Neural cell (in vitro differentiated cells): ENCODE data around the gene CDH6. TPM values are rescaled to one million over a fixed set of nuclear protein-coding genes. Genes with fewer than 3 reads are reported as not detected.

Source experiments
- H2AFZ ChIP-seq: fragments of 200-600, 300-800 bp; sonication (generic), shearing (Covaris generic); 2 replicates; pipeline ENCODE4 v1.6.0; 2014; ENCODE audit warnings: low read depth, mild to moderate bottlenecking, antibody characterized with exemption, low read length, moderate library complexity
- H3F3A ChIP-seq: fragments of 200-600 bp; shearing (Covaris generic); 2 replicates; pipeline ENCODE4 v1.6.1; 2016; ENCODE audit warnings: mild to moderate bottlenecking, moderate library complexity, mixed read lengths, antibody characterized with exemption, low read length; ENCODE audit not compliant: insufficient read depth, poor library complexity, severe bottlenecking
- H3K27ac ChIP-seq: fragments of 200-600, 300-800 bp; sonication (generic), shearing (Covaris generic); 2 replicates; pipeline ENCODE4 v1.5.1; 2014; ENCODE audit warnings: mild to moderate bottlenecking, low read length, moderate library complexity
- H3K27me3 ChIP-seq: fragments of 300-800, 200-600 bp; sonication (generic), shearing (Covaris generic); 2 replicates; pipeline ENCODE4 v1.6.0; 2014; ENCODE audit warnings: mild to moderate bottlenecking, low read depth, low read length, moderate library complexity; ENCODE audit not compliant: insufficient read depth
- H3K36me3 ChIP-seq: fragments of 300-800, 200-600 bp; sonication (generic), shearing (Covaris generic); 2 replicates; pipeline ENCODE4 v1.5.1; 2014; ENCODE audit warnings: mild to moderate bottlenecking, antibody characterized with exemption, low read length, moderate library complexity; ENCODE audit not compliant: insufficient read depth
- H3K4me2 ChIP-seq: fragments of 300-800, 200-600 bp; sonication (generic), shearing (Covaris generic); 2 replicates; pipeline ENCODE4 v1.6.0; 2014; ENCODE audit warnings: mild to moderate bottlenecking, low read length
- H3K4me3 ChIP-seq: fragments of 300-800, 200-600 bp; sonication (generic), shearing (Covaris generic); 2 replicates; pipeline ENCODE4 v1.5.1; 2014; ENCODE audit warnings: mild to moderate bottlenecking, low read length, moderate library complexity
- H3K79me2 ChIP-seq: fragments of 200-600 bp; shearing (Covaris generic); replicated peaks from 2 replicates; pipeline ENCODE4 v1.6.0; 2014; ENCODE audit warnings: mild to moderate bottlenecking, low read length, moderate library complexity; ENCODE audit not compliant: insufficient read depth
- H3K9ac ChIP-seq: fragments of 300-800, 200-600 bp; sonication (generic), shearing (Covaris generic); 2 replicates; pipeline ENCODE4 v1.6.1; 2016; ENCODE audit warnings: mild to moderate bottlenecking, low read length, mixed read lengths
- H3K9me2 ChIP-seq: fragments of 200-600 bp; shearing (Covaris generic); 2 replicates; pipeline ENCODE4 v1.6.1; 2016; ENCODE audit warnings: mild to moderate bottlenecking, low read length, mixed read lengths; ENCODE audit not compliant: insufficient read depth
- H3K9me3 ChIP-seq: fragments of 200-600, 300-800 bp; sonication (generic), shearing (Covaris generic); 2 replicates; pipeline ENCODE4 v1.6.1; 2016; ENCODE audit warnings: mild to moderate bottlenecking, mixed run types, low read length, moderate library complexity, mixed read lengths
- H4K20me1 ChIP-seq: fragments of 200-600 bp; shearing (Covaris generic); 2 replicates; pipeline ENCODE4 v1.6.1; 2016; ENCODE audit warnings: mild to moderate bottlenecking, mixed run types; ENCODE audit not compliant: insufficient read depth
- EP300 ChIP-seq: fragments of 450-650 bp; conservative IDR thresholded peaks from 2 replicates; pipeline ENCODE4 v1.6.1; 2014; ENCODE audit warnings: antibody characterized with exemption, mild to moderate bottlenecking, moderate library complexity; ENCODE audit not compliant: poor library complexity, severe bottlenecking
- EZH2 ChIP-seq: fragments of 200-600, 300-800 bp; shearing (Covaris generic), sonication (generic); IDR thresholded peaks from 2 replicates; pipeline ENCODE4 v1.6.1; 2014; ENCODE audit warnings: antibody characterized with exemption, low read length, borderline replicate concordance, mild to moderate bottlenecking; ENCODE audit not compliant: insufficient read depth, poor library complexity, severe bottlenecking
- MXI1 ChIP-seq: fragments of 450-650 bp; conservative IDR thresholded peaks from 2 replicates; pipeline ENCODE4 v1.6.1; 2014; ENCODE audit warnings: antibody characterized with exemption, mild to moderate bottlenecking; ENCODE audit not compliant: poor library complexity, severe bottlenecking
- POLR2AphosphoS5 ChIP-seq: IDR thresholded peaks from 2 replicates; pipeline ENCODE4 v1.6.1; 2012
- RAD21 ChIP-seq: fragments of 450-650 bp; conservative IDR thresholded peaks from 2 replicates; pipeline ENCODE4 v1.6.1; 2014; ENCODE audit warnings: antibody characterized with exemption, mild to moderate bottlenecking, moderate library complexity
- SMC3 ChIP-seq: fragments of 450-650 bp; conservative IDR thresholded peaks from 2 replicates; pipeline ENCODE4 v1.6.1; 2014; ENCODE audit warnings: antibody characterized with exemption, mild to moderate bottlenecking, moderate library complexity; ENCODE audit not compliant: poor library complexity
- TAF1 ChIP-seq: IDR thresholded peaks from 2 replicates; pipeline ENCODE4 v1.6.1; 2012; ENCODE audit warnings: low read depth
- polyA plus RNA-seq: library from polyadenylated mRNA; depleted of rRNA; stranded (reverse); fragments of >200 nt; gene quantifications from 2 replicates; pipeline ENCODE4 v1.2.3, GENCODE V29; 2014
- TF ChIP-seq, protein P1 (sequence below): IDR thresholded peaks from 2 replicates; pipeline ENCODE4 v1.6.1; 2012; ENCODE audit warnings: borderline replicate concordance
- TF ChIP-seq, protein P2 (sequence below): fragments of 450-650 bp; IDR thresholded peaks from 2 replicates; pipeline ENCODE4 v1.5.1; 2014; ENCODE audit warnings: antibody characterized with exemption, mild to moderate bottlenecking, moderate library complexity; ENCODE audit not compliant: poor library complexity, severe bottlenecking

CDH6 gene
- polyA plus RNA-seq, 1 donor from 2014 or later, result 2.1 TPM

DNA sequence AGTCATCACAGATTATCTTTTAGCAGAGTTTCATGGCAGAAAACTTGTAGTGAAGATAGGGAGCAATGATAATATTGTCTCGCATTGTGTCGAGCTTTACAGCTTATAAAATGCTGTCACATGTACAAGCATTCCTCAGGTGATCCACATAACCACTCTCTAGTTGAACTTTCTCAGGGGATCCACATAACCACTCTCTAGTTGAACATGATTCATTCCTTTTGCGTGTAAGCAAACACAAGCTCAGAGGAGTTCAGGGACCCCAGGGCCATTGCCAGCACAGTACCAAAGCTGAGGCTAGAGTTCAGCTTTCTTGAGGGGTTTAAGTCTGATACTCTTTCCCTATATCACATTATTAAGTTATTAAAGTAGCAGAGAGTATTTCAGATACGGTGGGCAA, 86.7 kb downstream of the CDH6 start:
- H3K27me3 ChIP-seq, result no peaks in the 10 kb centered on the region
- no peak for TF ChIP-seq EP300
- no peak for TF ChIP-seq POLR2AphosphoS5
- no peak for TF ChIP-seq SMC3
- TF ChIP-seq RAD21, result no peak
- H3F3A ChIP-seq, result no peaks in the 10 kb centered on the region
- no peaks in the 10 kb centered on the region for H3K79me2 ChIP-seq
- no peak overlapping the region for H2AFZ ChIP-seq
- no peaks in the 10 kb centered on the region for H3K9me2 ChIP-seq
- no peaks in the 10 kb centered on the region for H3K36me3 ChIP-seq
- no peak overlapping the region for H3K9ac ChIP-seq
- no peak overlapping the region for H3K4me3 ChIP-seq
- no peak overlapping the region for H3K4me2 ChIP-seq
- H3K9me3 ChIP-seq, result no peaks in the 10 kb centered on the region
- H3K27ac ChIP-seq, result no peak overlapping the region
- no peaks in the 10 kb centered on the region for H4K20me1 ChIP-seq

DNA sequence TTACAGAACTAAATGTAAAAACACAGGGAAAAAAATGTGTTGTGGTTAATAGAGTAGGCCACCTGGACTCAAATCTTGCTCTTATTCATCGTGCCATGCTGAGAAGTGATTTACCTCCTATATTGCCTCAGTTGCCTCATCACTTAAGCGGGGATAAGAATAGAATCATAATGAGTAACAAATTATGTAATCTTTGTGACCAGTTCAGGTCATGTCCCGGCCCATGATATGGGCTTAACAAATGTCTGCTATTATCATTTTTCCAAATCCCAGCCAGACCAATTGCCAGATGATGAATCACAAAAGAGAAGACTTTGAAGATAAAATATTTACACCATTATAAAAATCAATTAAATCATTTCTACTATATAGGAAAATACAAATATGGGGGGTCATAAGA, 89.8 kb downstream of the CDH6 start:
- H3F3A ChIP-seq, result no peaks in the 10 kb centered on the region
- H4K20me1 ChIP-seq, result no peaks in the 10 kb centered on the region
- no peaks in the 10 kb centered on the region for H3K36me3 ChIP-seq
- no peak overlapping the region for H3K4me3 ChIP-seq
- TF ChIP-seq, protein P1, sequence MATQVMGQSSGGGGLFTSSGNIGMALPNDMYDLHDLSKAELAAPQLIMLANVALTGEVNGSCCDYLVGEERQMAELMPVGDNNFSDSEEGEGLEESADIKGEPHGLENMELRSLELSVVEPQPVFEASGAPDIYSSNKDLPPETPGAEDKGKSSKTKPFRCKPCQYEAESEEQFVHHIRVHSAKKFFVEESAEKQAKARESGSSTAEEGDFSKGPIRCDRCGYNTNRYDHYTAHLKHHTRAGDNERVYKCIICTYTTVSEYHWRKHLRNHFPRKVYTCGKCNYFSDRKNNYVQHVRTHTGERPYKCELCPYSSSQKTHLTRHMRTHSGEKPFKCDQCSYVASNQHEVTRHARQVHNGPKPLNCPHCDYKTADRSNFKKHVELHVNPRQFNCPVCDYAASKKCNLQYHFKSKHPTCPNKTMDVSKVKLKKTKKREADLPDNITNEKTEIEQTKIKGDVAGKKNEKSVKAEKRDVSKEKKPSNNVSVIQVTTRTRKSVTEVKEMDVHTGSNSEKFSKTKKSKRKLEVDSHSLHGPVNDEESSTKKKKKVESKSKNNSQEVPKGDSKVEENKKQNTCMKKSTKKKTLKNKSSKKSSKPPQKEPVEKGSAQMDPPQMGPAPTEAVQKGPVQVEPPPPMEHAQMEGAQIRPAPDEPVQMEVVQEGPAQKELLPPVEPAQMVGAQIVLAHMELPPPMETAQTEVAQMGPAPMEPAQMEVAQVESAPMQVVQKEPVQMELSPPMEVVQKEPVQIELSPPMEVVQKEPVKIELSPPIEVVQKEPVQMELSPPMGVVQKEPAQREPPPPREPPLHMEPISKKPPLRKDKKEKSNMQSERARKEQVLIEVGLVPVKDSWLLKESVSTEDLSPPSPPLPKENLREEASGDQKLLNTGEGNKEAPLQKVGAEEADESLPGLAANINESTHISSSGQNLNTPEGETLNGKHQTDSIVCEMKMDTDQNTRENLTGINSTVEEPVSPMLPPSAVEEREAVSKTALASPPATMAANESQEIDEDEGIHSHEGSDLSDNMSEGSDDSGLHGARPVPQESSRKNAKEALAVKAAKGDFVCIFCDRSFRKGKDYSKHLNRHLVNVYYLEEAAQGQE, result no peak
- TF ChIP-seq RAD21 (no peak), MXI1 (no peak), POLR2AphosphoS5 (no peak), SMC3 (no peak), TAF1 (no peak), EZH2 (no peak), EP300 (no peak)
- TF ChIP-seq, protein P2, sequence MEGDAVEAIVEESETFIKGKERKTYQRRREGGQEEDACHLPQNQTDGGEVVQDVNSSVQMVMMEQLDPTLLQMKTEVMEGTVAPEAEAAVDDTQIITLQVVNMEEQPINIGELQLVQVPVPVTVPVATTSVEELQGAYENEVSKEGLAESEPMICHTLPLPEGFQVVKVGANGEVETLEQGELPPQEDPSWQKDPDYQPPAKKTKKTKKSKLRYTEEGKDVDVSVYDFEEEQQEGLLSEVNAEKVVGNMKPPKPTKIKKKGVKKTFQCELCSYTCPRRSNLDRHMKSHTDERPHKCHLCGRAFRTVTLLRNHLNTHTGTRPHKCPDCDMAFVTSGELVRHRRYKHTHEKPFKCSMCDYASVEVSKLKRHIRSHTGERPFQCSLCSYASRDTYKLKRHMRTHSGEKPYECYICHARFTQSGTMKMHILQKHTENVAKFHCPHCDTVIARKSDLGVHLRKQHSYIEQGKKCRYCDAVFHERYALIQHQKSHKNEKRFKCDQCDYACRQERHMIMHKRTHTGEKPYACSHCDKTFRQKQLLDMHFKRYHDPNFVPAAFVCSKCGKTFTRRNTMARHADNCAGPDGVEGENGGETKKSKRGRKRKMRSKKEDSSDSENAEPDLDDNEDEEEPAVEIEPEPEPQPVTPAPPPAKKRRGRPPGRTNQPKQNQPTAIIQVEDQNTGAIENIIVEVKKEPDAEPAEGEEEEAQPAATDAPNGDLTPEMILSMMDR, result no peak
- H3K9me2 ChIP-seq, result no peaks in the 10 kb centered on the region
- no peak overlapping the region for H3K27ac ChIP-seq
- H3K27me3 ChIP-seq, result no peaks in the 10 kb centered on the region
- H3K79me2 ChIP-seq, result no peaks in the 10 kb centered on the region
- H3K9me3 ChIP-seq, result no peaks in the 10 kb centered on the region
- H3K4me2 ChIP-seq, result no peak overlapping the region
- H3K9ac ChIP-seq, result no peak overlapping the region
- H2AFZ ChIP-seq, result no peak overlapping the region

DNA sequence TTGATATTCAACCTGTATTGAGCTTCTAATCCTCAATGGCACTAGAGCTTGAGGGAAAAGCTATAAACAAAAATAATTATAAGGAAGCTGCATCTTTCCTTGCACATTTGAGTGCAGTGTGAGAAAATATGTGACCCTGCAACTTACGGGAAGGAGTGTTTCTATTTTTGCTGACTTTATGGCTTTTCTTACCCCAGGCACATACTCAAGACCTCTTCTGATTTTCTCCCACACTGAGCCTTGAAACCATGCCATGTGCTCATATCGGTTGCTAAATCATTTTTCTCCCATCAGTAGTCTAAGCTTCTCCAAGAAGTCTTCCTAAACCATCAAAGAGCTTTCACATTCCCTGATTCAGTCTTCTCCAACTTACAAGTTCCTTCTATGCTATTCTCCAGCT, 91.5 kb downstream of the CDH6 start:
- no peak overlapping the region for H3K4me2 ChIP-seq
- H4K20me1 ChIP-seq, result no peaks in the 10 kb centered on the region
- H3K4me3 ChIP-seq, result no peak overlapping the region

More for the DNA sequence above, 91.5 kb downstream of the CDH6 start:
- Histone ChIP-seq H3K9me3 (no peaks in the 10 kb centered on the region), H3K27ac (no peak overlapping the region), H3K9ac (no peak overlapping the region), H3K36me3 (no peaks in the 10 kb centered on the region), H2AFZ (no peak overlapping the region), H3K27me3 (no peaks in the 10 kb centered on the region), H3K79me2 (no peaks in the 10 kb centered on the region), H3F3A (no peaks in the 10 kb centered on the region), H3K9me2 (no peaks in the 10 kb centered on the region)
- TF ChIP-seq EZH2, result no peak
- no peak for TF ChIP-seq TAF1
- TF ChIP-seq MXI1, result no peak
- TF ChIP-seq, protein P2, result no peak
- TF ChIP-seq EP300, result no peak
- TF ChIP-seq SMC3, result no peak
- no peak for TF ChIP-seq POLR2AphosphoS5
- TF ChIP-seq, protein P1, result no peak
- TF ChIP-seq RAD21, result no peak
